ENCODE measurements around the gene UNK. TPM values are rescaled to one million over a fixed set of nuclear protein-coding genes. Genes with fewer than 3 reads are reported as not detected.

Gene UNK
- total and polyA plus RNA-seq, 2 of the 13 experiments (the other 11 are each of a cell fraction or from before 2014, with no cell fraction given) = 31.6 to 33.0 TPM

DNA sequence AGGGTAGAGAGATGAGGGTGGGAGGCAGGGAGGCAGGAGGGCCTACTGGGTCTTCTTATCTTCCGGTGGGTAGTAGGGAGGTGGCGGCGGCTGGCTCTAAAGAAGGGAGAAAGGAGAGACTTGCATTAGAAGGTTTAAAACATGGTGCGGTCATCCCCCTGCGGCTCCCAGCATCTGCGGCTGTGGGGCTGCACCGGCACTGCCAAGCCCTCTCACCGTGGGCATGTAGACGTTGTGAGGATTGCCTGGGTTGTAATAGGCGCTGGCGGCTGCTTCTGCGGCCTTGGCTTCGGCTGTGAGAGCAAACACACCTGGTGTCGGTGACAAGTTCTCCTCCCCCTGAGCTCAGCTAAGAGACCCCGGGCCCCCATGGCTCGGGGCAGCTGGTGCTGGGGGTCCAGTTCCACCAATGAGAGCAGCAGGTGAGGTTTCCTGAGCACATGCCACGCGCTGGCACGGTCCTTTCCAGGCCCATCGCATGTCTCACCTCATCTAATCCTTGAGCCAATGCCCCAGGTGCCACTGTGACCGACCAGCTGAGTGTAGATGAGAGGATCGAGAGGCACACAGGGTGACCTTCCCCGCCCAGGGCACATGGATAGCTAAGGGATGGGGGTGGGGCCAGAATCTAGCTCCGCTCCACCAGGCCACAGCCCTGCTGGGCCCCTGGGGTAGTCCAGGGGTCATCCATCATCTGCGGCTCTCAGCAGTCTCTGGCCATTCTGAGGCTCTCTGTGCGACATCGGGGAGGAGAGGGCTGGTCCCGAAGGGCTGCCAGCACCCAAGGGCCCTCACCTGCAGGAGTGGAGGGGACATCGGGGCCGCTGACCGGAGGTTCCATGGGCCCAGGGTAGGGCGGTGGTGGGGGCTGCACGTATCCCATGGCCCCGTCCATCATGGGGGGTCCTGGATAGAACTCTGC lies 62.3 kb downstream of the UNK start (continued):
- no peak for TF ChIP-seq GRHL1 (CRISPR knock-in tag; conservative IDR thresholded peaks at IDR 0.05)
- no peak for TF ChIP-seq ZNF354B (CRISPR knock-in tag; IDR thresholded peaks at IDR 0.05)
- no peak for TF ChIP-seq ZNF512B (CRISPR knock-in tag; IDR thresholded peaks at IDR 0.05; ENCODE audit: borderline replicate concordance)
- no peak; the same call in none of the 2 replicates for TF ChIP-seq KMT2B (CRISPR knock-in tag; IDR thresholded peaks at IDR 0.05)
- no peak for TF ChIP-seq ZNF10 (CRISPR knock-in tag; IDR thresholded peaks at IDR 0.05; ENCODE audit: borderline replicate concordance, low read depth)
- no peak for TF ChIP-seq ZFP82 (CRISPR knock-in tag; IDR thresholded peaks at IDR 0.05; ENCODE audit: borderline replicate concordance)
- no peak for TF ChIP-seq ZNF670 (CRISPR knock-in tag; IDR thresholded peaks at IDR 0.05; ENCODE audit: borderline replicate concordance)
- no peak for TF ChIP-seq FOXM1 (CRISPR knock-in tag; IDR thresholded peaks at IDR 0.05)
- peak; percentile 80; the same call in 1 of the 2 replicates for TF ChIP-seq ZNF709 (CRISPR knock-in tag; IDR thresholded peaks at IDR 0.05)
- no peak for TF ChIP-seq NONO (IDR thresholded peaks at IDR 0.05)
- peak; percentile 92 for TF ChIP-seq NONO (CRISPR knock-in tag; conservative IDR thresholded peaks at IDR 0.05)
- TF ChIP-seq, protein P1, sequence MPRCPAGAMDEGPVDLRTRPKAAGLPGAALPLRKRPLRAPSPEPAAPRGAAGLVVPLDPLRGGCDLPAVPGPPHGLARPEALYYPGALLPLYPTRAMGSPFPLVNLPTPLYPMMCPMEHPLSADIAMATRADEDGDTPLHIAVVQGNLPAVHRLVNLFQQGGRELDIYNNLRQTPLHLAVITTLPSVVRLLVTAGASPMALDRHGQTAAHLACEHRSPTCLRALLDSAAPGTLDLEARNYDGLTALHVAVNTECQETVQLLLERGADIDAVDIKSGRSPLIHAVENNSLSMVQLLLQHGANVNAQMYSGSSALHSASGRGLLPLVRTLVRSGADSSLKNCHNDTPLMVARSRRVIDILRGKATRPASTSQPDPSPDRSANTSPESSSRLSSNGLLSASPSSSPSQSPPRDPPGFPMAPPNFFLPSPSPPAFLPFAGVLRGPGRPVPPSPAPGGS (CRISPR knock-in tag; IDR thresholded peaks at IDR 0.05) = peak; percentile 68; the same call in 1 of the 2 replicates
- TF ChIP-seq ARID5B (CRISPR knock-in tag; IDR thresholded peaks at IDR 0.05) = peak; percentile 86; the same call in 1 of the 2 replicates
- TF ChIP-seq SP140L (CRISPR knock-in tag; IDR thresholded peaks at IDR 0.05; ENCODE audit: borderline replicate concordance) = no peak
- TF ChIP-seq ZNF441 (CRISPR knock-in tag; IDR thresholded peaks at IDR 0.05; ENCODE audit: borderline replicate concordance) = peak; percentile 57; the same call in 1 of the 2 replicates

All from HepG2 (cell line).